ENCODE data around the gene B4GALT5. TPM values are rescaled to one million over a fixed set of nuclear protein-coding genes. Genes with fewer than 3 reads are reported as not detected.
"Not testable (repeated sequence)": the region's sequence is repeated elsewhere in the genome, so short reads cannot be mapped to it uniquely, and the experiment has no call there.

B4GALT5 gene
- total RNA-seq, 1 experiment from 2014 or later: 92.5 TPM

DNA sequence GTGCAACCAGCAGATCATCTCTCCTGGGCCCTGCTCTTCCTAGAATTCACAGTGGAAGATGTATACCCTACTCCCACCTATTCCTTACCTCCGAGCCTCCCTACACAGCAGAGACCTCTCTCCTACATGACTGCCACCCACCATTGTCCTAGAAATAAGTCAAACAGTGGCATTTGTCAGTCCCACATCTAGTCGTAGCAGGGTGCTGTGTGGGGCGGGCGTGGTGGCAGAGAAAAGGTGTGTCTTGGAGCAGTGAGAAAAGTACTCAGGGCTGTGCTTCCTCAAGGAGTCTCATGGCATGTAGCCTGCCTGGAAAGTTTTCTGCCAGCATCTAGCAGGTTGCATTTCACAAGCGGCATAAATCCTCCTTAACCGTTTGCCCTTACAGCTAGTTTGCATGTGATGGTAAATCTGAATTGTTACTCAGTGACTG lies 86.3 kb downstream of the B4GALT5 start (continued):
- no peak for TF ChIP-seq REST (IDR thresholded peaks at IDR 0.05; ENCODE audit: low read depth)
- no peak for TF ChIP-seq EGR1 (IDR thresholded peaks at IDR 0.05; ENCODE audit: low read depth)
- TF ChIP-seq RAD21 (IDR thresholded peaks at IDR 0.05; ENCODE audit: low read depth): no peak

DNA sequence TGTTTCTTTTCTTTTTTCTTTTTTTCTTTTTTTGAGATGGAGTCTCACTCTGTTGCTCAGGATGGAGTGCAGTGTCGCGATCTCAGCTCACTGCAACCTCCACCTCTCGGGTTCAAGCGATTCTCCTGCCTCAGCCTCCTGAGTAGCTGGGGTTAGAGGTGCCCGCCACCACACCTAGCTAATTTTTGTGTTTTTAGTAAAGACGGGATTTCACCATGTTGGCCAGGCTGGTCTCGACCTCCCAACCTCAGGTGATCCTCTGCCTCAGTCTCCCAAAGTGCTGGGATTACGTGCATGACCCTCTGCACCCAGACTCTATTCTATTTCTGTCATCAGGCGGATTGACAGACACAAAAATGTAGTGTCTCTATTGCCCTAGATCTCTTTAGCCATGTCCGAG lies 88.7 kb downstream of the B4GALT5 start:
- H3K27ac ChIP-seq (ENCODE audit: low read depth, low read length); H3K9me3 ChIP-seq (ENCODE audit: control insufficient read depth in 1 of 2, insufficient read depth in 1 of 2, low read depth in 1 of 2, low read length in 2 of 2); DNase-seq (ENCODE audit: low read depth, low spot score); BruUV-seq (replicated peaks); H3K9ac ChIP-seq (ENCODE audit: low read length); intact Hi-C loops (cut with micrococcal nuclease); H3K9me2 ChIP-seq (ENCODE audit: insufficient read depth); H3K36me3 ChIP-seq (ENCODE audit: control insufficient read depth in 1 of 2, insufficient read depth in 2 of 2, low read length in 2 of 2); H3K79me2 ChIP-seq (ENCODE audit: insufficient read depth, low read length); RAD21 ChIA-PET (ENCODE audit: low non-redundant PET in 1 of 2, low total read pairs in 2 of 2, uncharacterized antibody in 2 of 2, unreplicated experiment in 2 of 2); H3K4me2 ChIP-seq (ENCODE audit: low read length); POLR2A ChIA-PET; ATAC-seq; H3K4me3 ChIP-seq (replicated peaks in 1 of 2; ENCODE audit: low read depth in 1 of 2, low read length in 2 of 2); H4K20me1 ChIP-seq (ENCODE audit: insufficient read depth); H3K27me3 ChIP-seq (ENCODE audit: insufficient read depth, low read length); H3K4me1 ChIP-seq (ENCODE audit: control insufficient read depth in 1 of 2, insufficient read depth in 2 of 2, low read length in 2 of 2); H2AFZ ChIP-seq (ENCODE audit: low read depth, low read length, poor library complexity, severe bottlenecking): not testable (repeated sequence)
- CTCF ChIA-PET: interaction anchor here (1.1 kb wide), 1 partner anchor 14 kb away, joined by 6 read pairs; no protein-coding TSS in a partner anchor

DNA sequence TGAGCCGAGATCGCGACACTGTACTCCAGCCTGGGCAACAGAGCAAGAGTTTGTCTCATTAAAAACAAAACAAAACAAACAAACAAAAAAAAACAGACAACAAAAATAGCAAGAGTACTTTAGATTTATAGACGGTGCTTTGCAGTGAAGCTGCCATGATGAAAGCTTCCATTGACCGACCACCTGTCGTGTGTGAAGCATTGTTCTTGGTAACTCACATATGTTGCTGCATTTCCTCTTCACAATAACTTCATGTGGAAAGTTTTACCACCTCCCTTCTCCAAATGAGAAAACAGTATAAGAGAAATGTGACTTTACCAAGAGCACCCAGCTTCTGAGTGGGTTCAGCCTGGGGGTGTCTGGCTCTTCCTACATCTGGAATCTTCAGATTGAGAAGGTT lies 89.4 kb downstream of the B4GALT5 start:
- H3K36me3 ChIP-seq (ENCODE audit: control insufficient read depth in 1 of 2, insufficient read depth in 2 of 2, low read length in 2 of 2): no peaks in the 10 kb centered on the region
- ATAC-seq (no peak), DNase-seq (ENCODE audit: low read depth, low spot score) (no peak)
- no peak overlapping the region for H2AFZ ChIP-seq (ENCODE audit: low read depth, low read length, poor library complexity, severe bottlenecking)
- BruUV-seq (replicated peaks): no TSS peak
- H3K4me1 ChIP-seq (ENCODE audit: control insufficient read depth in 1 of 2, insufficient read depth in 2 of 2, low read length in 2 of 2): peaks cover 0 to 4% of the 10 kb centered on the region in 2 experiments; a peak in 1 of 4 replicates
- ChIA-PET POLR2A (no interaction called here), CTCF (interaction anchor here (1.1 kb wide), 1 partner anchor 14 kb away, joined by 6 read pairs; no protein-coding TSS in a partner anchor), RAD21 (ENCODE audit: low non-redundant PET in 1 of 2, low total read pairs in 2 of 2, uncharacterized antibody in 2 of 2, unreplicated experiment in 2 of 2) (no interaction called here)
- no peak overlapping the region for H3K4me2 ChIP-seq (ENCODE audit: low read length)
- no peaks in the 10 kb centered on the region for H4K20me1 ChIP-seq (ENCODE audit: insufficient read depth)
- H3K4me3 ChIP-seq (replicated peaks in 1 of 2; ENCODE audit: low read depth in 1 of 2, low read length in 2 of 2): no peak overlapping the region
- intact Hi-C loops (cut with micrococcal nuclease): no loop called here
- H3K9me3 ChIP-seq (ENCODE audit: control insufficient read depth in 1 of 2, insufficient read depth in 1 of 2, low read depth in 1 of 2, low read length in 2 of 2): peaks cover 0 to 8% of the 10 kb centered on the region in 2 experiments; a peak in 1 of 4 replicates
- H3K9ac ChIP-seq (ENCODE audit: low read length): no peak overlapping the region
- no peaks in the 10 kb centered on the region for H3K79me2 ChIP-seq (ENCODE audit: insufficient read depth, low read length)
- H3K27ac ChIP-seq (ENCODE audit: low read depth, low read length): no peak overlapping the region
- H3K9me2 ChIP-seq (ENCODE audit: insufficient read depth): no peaks in the 10 kb centered on the region
- no peaks in the 10 kb centered on the region for H3K27me3 ChIP-seq (ENCODE audit: insufficient read depth, low read length)
- TF ChIP-seq, protein P1, sequence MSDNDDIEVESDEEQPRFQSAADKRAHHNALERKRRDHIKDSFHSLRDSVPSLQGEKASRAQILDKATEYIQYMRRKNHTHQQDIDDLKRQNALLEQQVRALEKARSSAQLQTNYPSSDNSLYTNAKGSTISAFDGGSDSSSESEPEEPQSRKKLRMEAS (IDR thresholded peaks at IDR 0.05): no peak
- TF ChIP-seq ATF3 (IDR thresholded peaks at IDR 0.05) (no peak), TCF7L2 (IDR thresholded peaks at IDR 0.05; ENCODE audit: borderline replicate concordance, extremely low read depth, insufficient read depth, insufficient read length) (no peak), FOSL1 (IDR thresholded peaks at IDR 0.05; ENCODE audit: low read depth) (no peak), YY1 (IDR thresholded peaks at IDR 0.05; ENCODE audit: extremely low read depth, insufficient replicate concordance, low read depth, low read length) (no peak), POLR2A (IDR thresholded peaks at IDR 0.05; ENCODE audit: borderline replicate concordance, extremely low read depth, insufficient read depth, insufficient read length) (no peak), CBX3 (IDR thresholded peaks at IDR 0.05; ENCODE audit: low read depth) (no peak), SIN3A (IDR thresholded peaks at IDR 0.05; ENCODE audit: low read depth) (no peak), CEBPB (IDR thresholded peaks at IDR 0.05; ENCODE audit: low read depth) (no peak), RAD21 (IDR thresholded peaks at IDR 0.05; ENCODE audit: low read depth) (no peak), ZFX (IDR thresholded peaks at IDR 0.05) (no peak)
- TF ChIP-seq, protein P2, sequence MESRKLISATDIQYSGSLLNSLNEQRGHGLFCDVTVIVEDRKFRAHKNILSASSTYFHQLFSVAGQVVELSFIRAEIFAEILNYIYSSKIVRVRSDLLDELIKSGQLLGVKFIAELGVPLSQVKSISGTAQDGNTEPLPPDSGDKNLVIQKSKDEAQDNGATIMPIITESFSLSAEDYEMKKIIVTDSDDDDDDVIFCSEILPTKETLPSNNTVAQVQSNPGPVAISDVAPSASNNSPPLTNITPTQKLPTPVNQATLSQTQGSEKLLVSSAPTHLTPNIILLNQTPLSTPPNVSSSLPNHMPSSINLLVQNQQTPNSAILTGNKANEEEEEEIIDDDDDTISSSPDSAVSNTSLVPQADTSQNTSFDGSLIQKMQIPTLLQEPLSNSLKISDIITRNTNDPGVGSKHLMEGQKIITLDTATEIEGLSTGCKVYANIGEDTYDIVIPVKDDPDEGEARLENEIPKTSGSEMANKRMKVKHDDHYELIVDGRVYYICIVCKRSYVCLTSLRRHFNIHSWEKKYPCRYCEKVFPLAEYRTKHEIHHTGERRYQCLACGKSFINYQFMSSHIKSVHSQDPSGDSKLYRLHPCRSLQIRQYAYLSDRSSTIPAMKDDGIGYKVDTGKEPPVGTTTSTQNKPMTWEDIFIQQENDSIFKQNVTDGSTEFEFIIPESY (IDR thresholded peaks at IDR 0.05; ENCODE audit: extremely low read depth, insufficient replicate concordance, low read length): no peak
